Loucy (cell line): ENCODE data around the gene DIABLO.

Source experiments
- H2AFZ ChIP-seq: fragments of 200-600 bp; sonication (generic); 2 replicates; pipeline ENCODE4 v1.6.0; 2016; ENCODE audit warnings: antibody characterized with exemption, mild to moderate bottlenecking, low read length, moderate library complexity
- H3F3A ChIP-seq: fragments of 200-600 bp; 2 replicates; pipeline ENCODE4 v1.6.0; 2016; ENCODE audit warnings: antibody characterized with exemption, low read depth, mild to moderate bottlenecking
- H3K27me3 ChIP-seq: fragments of 200-600 bp; sonication (generic); 2 replicates; pipeline ENCODE4 v1.6.1; 2014; ENCODE audit warnings: low read length, mild to moderate bottlenecking; ENCODE audit not compliant: insufficient read depth, poor library complexity, severe bottlenecking
- H3K36me3 ChIP-seq: fragments of 200-600 bp; sonication (generic); 2 replicates; pipeline ENCODE4 v1.6.1; 2016; ENCODE audit warnings: low read length; ENCODE audit not compliant: insufficient read depth
- H3K4me1 ChIP-seq: fragments of 200-600 bp; sonication (generic); 2 replicates; pipeline ENCODE4 v1.5.1; 2014; ENCODE audit warnings: low read length, mild to moderate bottlenecking; ENCODE audit not compliant: insufficient read depth, poor library complexity, severe bottlenecking
- H3K4me2 ChIP-seq: fragments of 200-600 bp; sonication (generic); 2 replicates; pipeline ENCODE4 v1.6.0; 2014; ENCODE audit warnings: antibody characterized with exemption, low read length, low read depth, mild to moderate bottlenecking; ENCODE audit not compliant: poor library complexity, severe bottlenecking
- H3K4me3 ChIP-seq: fragments of 200-600 bp; sonication (generic); 2 replicates; pipeline ENCODE4 v1.5.1; 2014; ENCODE audit warnings: low read length, mild to moderate bottlenecking, mixed read lengths; ENCODE audit not compliant: poor library complexity, severe bottlenecking
- H3K79me2 ChIP-seq: fragments of 200-600 bp; sonication (generic); 2 replicates; pipeline ENCODE4 v1.6.1; 2014; ENCODE audit warnings: low read length; ENCODE audit not compliant: insufficient read depth
- H3K9ac ChIP-seq: fragments of 200-600 bp; sonication (generic); 2 replicates; pipeline ENCODE4 v1.6.0; 2014; ENCODE audit warnings: mild to moderate bottlenecking, low read depth, low read length, moderate library complexity; ENCODE audit not compliant: poor library complexity, severe bottlenecking
- H3K9me2 ChIP-seq: fragments of 200-600 bp; sonication (generic); replicated peaks from 2 replicates; pipeline ENCODE4 v1.6.1; 2016; ENCODE audit warnings: low read depth, low read length, mixed read lengths
- H3K9me3 ChIP-seq: fragments of 200-600 bp; sonication (generic); 2 replicates; pipeline ENCODE4 v1.6.1; 2014; ENCODE audit warnings: mild to moderate bottlenecking, antibody characterized with exemption, low read length, low read depth; ENCODE audit not compliant: insufficient read depth
- H4K20me1 ChIP-seq: fragments of 200-600 bp; sonication (generic); 2 replicates; pipeline ENCODE4 v1.6.0; 2014; ENCODE audit warnings: antibody characterized with exemption, low read length, mild to moderate bottlenecking; ENCODE audit not compliant: insufficient read depth, poor library complexity, severe bottlenecking
- CTCF ChIP-seq: fragments of 200-600 bp; sonication (generic); conservative IDR thresholded peaks from 2 replicates; pipeline ENCODE4 v1.5.1; 2014; ENCODE audit warnings: mild to moderate bottlenecking, antibody characterized with exemption, low read length
- EZH2phosphoT487 ChIP-seq: fragments of 200-600 bp; IDR thresholded peaks from 2 replicates; pipeline ENCODE4 v1.6.1; 2018; ENCODE audit warnings: antibody characterized with exemption, mild to moderate bottlenecking, moderate library complexity, borderline replicate concordance

DIABLO gene

GRCh38 chr12:122225683-122226365, at the start of gene DIABLO:
Gene DIABLO, minus strand, starts transcription at chr12:122226052. Its CDS starts 38 bp downstream, at chr12:122226014.
- no peaks in the 10 kb centered on the region for H3K9me3 ChIP-seq
- TF ChIP-seq CTCF = no peak
- TF ChIP-seq EZH2phosphoT487 = no peak
- H3F3A ChIP-seq = peaks cover 5% of the 10 kb centered on the region; the same call in 1 of the 2 replicates
- H3K4me1 ChIP-seq = peaks cover 41% of the 10 kb centered on the region
- no peaks in the 10 kb centered on the region for H3K9me2 ChIP-seq
- peaks cover 48% of the 10 kb centered on the region for H3K79me2 ChIP-seq
- peak within 1 kb of the TSS; percentile 90 for H3K4me2 ChIP-seq
- peaks cover 37% of the 10 kb centered on the region for H4K20me1 ChIP-seq
- peaks cover 1% of the 10 kb centered on the region; the same call in 1 of the 2 replicates for H3K36me3 ChIP-seq
- peak within 1 kb of the TSS; percentile 72 for H2AFZ ChIP-seq
- peak within 1 kb of the TSS; percentile 79 for H3K4me3 ChIP-seq
- no peaks in the 10 kb centered on the region for H3K27me3 ChIP-seq
- H3K9ac ChIP-seq = peak within 1 kb of the TSS; percentile 80

- H3K9me2 ChIP-seq = no peaks in the 10 kb centered on the region
- no peaks in the 10 kb centered on the region for H4K20me1 ChIP-seq
- peaks cover 7% of the 10 kb centered on the region; the same call in 1 of the 2 replicates for H3K36me3 ChIP-seq
- no peaks in the 10 kb centered on the region for H3K27me3 ChIP-seq
- TF ChIP-seq EZH2phosphoT487 = no peak
- no peak for TF ChIP-seq CTCF
- no peaks in the 10 kb centered on the region for H3F3A ChIP-seq
- H3K79me2 ChIP-seq = no peaks in the 10 kb centered on the region
- no peak overlapping the region for H3K4me3 ChIP-seq
- no peak overlapping the region for H3K9ac ChIP-seq
- H3K9me3 ChIP-seq = no peaks in the 10 kb centered on the region
- H3K4me1 ChIP-seq = no peaks in the 10 kb centered on the region
- no peak overlapping the region for H3K4me2 ChIP-seq
- no peak overlapping the region for H2AFZ ChIP-seq
These were observed 49.6 kb upstream of the DIABLO start for GRCh38 chr12:122275459-122275858.

GRCh38 chr12:122266230-122266901, 40.5 kb upstream of the DIABLO start, which contains the start of gene VPS33A:
Gene VPS33A, minus strand, starts transcription at chr12:122266494. Its CDS starts 86 bp downstream, at chr12:122266408.
- Histone ChIP-seq H3K27me3 (no peaks in the 10 kb centered on the region), H3K36me3 (no peaks in the 10 kb centered on the region), H4K20me1 (no peaks in the 10 kb centered on the region), H3K9me3 (no peaks in the 10 kb centered on the region), H3K4me2 (peak within 1 kb of the TSS; percentile 85), H3K4me3 (peak within 1 kb of the TSS; percentile 89), H2AFZ (peak within 1 kb of the TSS; percentile 97), H3K79me2 (peaks cover 4% of the 10 kb centered on the region; the same call in 1 of the 2 replicates), H3F3A (no peaks in the 10 kb centered on the region), H3K4me1 (peaks cover 13% of the 10 kb centered on the region), H3K9me2 (no peaks in the 10 kb centered on the region), H3K9ac (peak within 1 kb of the TSS; percentile 77)
- TF ChIP-seq CTCF (no peak), EZH2phosphoT487 (no peak)
